ENCODE data around the gene PTMS.

DNA sequence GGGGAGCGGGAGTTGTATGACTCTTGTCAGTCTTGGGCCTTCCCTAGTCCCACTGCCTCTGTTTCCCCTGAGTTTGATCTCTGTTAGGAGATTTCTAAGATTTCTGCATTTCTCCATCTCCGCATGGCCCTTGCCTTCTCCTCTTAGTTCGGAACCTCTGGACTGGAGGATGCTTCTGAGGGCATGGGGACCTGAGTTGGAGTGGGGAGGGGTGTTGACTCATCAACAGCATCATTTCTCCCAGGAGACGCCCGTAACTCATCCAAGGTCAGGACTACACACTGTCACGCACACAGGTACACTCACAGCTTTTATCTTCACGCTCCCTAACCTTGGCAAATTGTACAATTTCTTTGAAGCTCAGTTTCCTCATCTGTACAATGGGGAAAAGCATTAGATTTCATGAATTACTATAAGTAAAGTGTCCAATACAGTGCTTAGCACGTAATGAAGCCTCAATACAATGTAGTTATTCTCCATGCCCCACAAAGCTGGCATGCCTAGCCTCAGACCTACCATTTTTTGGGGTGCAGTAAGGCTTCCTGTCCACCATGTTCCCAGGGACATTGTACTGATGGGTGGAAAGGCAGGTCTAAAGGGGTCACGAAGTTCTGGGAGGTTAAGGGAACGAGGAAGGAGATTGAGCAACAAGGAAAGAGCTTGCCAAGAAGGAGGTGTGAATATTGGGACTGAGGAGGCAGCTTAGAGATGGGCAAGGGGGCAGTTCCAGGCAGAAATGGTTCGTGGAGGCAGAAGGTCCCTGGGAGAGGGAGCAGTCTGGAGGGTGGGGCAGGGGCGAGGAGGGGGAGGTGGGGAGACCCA, 5.6 kb downstream of the PTMS start:
- TF ChIP-seq, protein P1, sequence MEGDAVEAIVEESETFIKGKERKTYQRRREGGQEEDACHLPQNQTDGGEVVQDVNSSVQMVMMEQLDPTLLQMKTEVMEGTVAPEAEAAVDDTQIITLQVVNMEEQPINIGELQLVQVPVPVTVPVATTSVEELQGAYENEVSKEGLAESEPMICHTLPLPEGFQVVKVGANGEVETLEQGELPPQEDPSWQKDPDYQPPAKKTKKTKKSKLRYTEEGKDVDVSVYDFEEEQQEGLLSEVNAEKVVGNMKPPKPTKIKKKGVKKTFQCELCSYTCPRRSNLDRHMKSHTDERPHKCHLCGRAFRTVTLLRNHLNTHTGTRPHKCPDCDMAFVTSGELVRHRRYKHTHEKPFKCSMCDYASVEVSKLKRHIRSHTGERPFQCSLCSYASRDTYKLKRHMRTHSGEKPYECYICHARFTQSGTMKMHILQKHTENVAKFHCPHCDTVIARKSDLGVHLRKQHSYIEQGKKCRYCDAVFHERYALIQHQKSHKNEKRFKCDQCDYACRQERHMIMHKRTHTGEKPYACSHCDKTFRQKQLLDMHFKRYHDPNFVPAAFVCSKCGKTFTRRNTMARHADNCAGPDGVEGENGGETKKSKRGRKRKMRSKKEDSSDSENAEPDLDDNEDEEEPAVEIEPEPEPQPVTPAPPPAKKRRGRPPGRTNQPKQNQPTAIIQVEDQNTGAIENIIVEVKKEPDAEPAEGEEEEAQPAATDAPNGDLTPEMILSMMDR (IDR thresholded peaks at IDR 0.05): no peak
- TF ChIP-seq POLR2A (IDR thresholded peaks at IDR 0.05): no peak
